Measurements from ENCODE around the gene FLNB.

GRCh38 chr3:58020783-58021071 lies 12.5 kb downstream of the FLNB start:
- TF ChIP-seq BACH2 (CRISPR knock-in tag; IDR thresholded peaks at IDR 0.05; ENCODE audit: borderline replicate concordance) (no peak), CSRNP3 (CRISPR knock-in tag; IDR thresholded peaks at IDR 0.05) (no peak), SNAI2 (CRISPR knock-in tag; IDR thresholded peaks at IDR 0.05) (no peak), PATZ1 (CRISPR knock-in tag; IDR thresholded peaks at IDR 0.05; ENCODE audit: borderline replicate concordance) (no peak), ZC3H10 (CRISPR knock-in tag; IDR thresholded peaks at IDR 0.05) (no peak), ZFP3 (CRISPR knock-in tag; IDR thresholded peaks at IDR 0.05) (no peak), ZNF565 (CRISPR knock-in tag; conservative IDR thresholded peaks at IDR 0.05; ENCODE audit: low read depth) (no peak)

Measured in SK-N-SH treated with all-trans-retinoic acid at 6 μM for 48 hours (cell line).